ENCODE measurements around the gene LCOR. TPM values are rescaled to one million over a fixed set of nuclear protein-coding genes. Genes with fewer than 3 reads are reported as not detected.

The LCOR gene
- total and polyA plus RNA-seq, 2 experiments from 2014 or later: 26.1 to 48.7 TPM

DNA sequence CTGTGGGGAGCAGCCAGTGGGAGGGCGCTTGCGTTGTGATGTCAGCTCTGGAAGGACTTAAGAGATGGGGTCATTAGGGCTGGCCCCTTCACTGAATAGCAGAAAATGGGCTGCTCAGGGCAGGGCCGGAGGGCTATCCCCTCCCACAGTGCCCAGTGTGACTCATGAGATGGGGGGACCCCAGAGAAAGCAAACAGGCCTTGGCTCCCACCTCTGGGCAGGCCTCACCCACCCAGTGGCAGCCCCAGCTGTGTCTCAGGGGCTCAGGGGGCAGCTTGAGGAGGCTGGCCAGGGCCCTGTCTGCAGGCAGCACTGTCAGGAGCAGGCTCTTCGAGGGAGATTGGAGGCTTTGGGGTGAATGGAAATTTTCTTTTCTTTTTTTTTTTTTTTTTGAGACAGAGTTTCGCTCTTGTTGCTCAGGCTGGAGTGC lies 185.4 kb downstream of the LCOR start:
- H3K36me3 ChIP-seq (replicated peaks; ENCODE audit: insufficient read depth, low read depth): no peaks in the 10 kb centered on the region
- no peaks in the 10 kb centered on the region for H3K9me3 ChIP-seq (ENCODE audit: low read depth)
- WGBS (ENCODE audit: low lambda C conversion rate, missing lambda C conversion rate): 100% methylated on average over 3 of the region's 5 CpGs
- H2AFZ ChIP-seq: no peak overlapping the region
- H3K79me2 ChIP-seq: no peaks in the 10 kb centered on the region
- no peaks in the 10 kb centered on the region for H3K9me2 ChIP-seq (replicated peaks; ENCODE audit: insufficient read depth)
- no peak overlapping the region for H3K27ac ChIP-seq
- no peaks in the 10 kb centered on the region for H3K4me1 ChIP-seq (ENCODE audit: insufficient read depth)
- no peaks in the 10 kb centered on the region for H4K20me1 ChIP-seq (ENCODE audit: insufficient read depth, poor library complexity, severe bottlenecking)
- H3K27me3 ChIP-seq: no peaks in the 10 kb centered on the region
- H3K4me2 ChIP-seq: no peak overlapping the region
- H3K4me3 ChIP-seq: no peak overlapping the region
- no peak for TF ChIP-seq EZH2phosphoT487 (IDR thresholded peaks at IDR 0.05; ENCODE audit: low read depth, severe bottlenecking, unreplicated experiment)
- TF ChIP-seq, protein P1, sequence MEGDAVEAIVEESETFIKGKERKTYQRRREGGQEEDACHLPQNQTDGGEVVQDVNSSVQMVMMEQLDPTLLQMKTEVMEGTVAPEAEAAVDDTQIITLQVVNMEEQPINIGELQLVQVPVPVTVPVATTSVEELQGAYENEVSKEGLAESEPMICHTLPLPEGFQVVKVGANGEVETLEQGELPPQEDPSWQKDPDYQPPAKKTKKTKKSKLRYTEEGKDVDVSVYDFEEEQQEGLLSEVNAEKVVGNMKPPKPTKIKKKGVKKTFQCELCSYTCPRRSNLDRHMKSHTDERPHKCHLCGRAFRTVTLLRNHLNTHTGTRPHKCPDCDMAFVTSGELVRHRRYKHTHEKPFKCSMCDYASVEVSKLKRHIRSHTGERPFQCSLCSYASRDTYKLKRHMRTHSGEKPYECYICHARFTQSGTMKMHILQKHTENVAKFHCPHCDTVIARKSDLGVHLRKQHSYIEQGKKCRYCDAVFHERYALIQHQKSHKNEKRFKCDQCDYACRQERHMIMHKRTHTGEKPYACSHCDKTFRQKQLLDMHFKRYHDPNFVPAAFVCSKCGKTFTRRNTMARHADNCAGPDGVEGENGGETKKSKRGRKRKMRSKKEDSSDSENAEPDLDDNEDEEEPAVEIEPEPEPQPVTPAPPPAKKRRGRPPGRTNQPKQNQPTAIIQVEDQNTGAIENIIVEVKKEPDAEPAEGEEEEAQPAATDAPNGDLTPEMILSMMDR (IDR thresholded peaks at IDR 0.05; ENCODE audit: poor library complexity): no peak
- TF ChIP-seq EZH2 (IDR thresholded peaks at IDR 0.05; ENCODE audit: borderline replicate concordance): no peak
- DNase-seq (ENCODE audit: low spot score): no peak

DNA sequence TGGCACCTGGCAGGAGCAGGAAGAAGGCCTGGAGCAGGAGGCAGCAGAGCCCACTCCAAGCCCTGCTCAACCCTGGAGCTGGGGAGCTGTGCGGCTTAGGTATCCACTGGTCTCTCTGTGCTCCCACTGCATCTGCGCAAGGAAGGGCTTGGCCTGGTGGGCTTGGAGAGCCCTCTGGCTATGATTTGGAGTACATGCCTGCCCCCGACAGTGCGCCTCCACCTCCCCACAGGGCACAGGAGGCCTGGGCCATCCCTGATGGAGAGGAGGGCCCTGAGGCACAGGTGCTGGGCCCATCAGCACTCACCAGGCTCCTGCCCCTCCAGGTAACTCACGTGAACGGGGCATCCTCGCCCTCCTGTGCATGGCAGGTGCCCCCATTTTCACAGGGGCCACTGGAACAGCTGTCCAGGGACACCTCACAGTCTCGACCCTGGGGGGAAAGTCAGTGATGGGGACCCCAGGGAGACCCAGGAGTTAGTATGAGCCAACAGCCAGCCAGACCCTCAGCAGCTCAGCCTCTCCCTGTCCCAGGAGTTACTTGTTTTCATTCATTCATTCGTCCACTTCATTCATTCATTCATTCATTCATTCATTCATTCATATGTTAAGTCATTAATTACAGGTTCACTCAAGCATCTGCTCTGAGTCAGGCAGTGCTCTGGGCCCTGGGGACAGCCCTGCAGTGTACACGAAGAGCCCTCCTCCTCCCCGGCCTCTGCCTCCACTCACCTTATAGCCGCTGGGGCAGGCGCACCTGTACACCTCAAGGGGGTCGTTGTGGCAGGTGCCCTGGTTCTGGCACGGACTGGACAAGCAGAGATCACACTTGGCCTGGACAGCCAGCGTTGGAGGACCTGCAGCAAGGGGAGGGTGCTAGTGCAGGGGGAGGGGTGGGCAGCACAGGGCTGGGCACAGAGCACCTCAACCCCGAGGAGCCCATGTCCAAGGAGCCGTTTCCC lies 186.4 kb downstream of the LCOR start:
- 93% methylated on average over 18 of the region's 18 CpGs for WGBS (ENCODE audit: low lambda C conversion rate, missing lambda C conversion rate)
- no peaks in the 10 kb centered on the region for H3K36me3 ChIP-seq (replicated peaks; ENCODE audit: insufficient read depth, low read depth)

DNA sequence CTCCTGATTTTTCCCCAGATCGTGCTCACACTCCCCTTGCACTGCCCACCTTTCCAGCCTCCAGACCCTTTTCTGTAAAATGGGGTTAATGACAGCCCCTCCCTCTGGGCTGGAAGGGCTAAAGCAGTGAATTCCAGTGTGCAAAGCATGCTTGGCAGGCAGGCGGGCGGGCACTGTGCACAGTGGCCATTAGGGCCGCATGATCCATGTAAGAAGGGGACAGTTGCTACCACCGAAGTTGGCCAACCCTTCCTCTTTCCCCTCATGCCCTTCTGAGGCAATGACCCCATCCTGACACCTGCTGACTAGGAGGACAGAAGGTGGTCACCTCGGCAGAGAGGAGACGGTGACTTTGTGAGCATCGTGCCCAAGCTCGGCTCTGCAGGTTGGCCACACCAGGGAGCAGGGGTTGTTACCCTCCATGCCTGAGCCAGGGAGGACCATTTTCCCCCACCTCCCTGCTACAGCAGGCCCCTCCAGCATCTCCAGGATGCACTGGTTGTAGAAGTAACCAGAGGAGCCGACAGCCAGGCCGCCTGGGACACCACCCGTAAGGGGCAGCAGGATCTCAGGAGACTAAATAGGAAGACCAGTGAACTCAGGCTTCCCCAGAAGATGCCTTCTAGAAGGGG lies 187.2 kb downstream of the LCOR start:
- 96% methylated on average over 12 of the region's 12 CpGs for WGBS (ENCODE audit: low lambda C conversion rate, missing lambda C conversion rate)
- H3K9me2 ChIP-seq (replicated peaks; ENCODE audit: insufficient read depth): no peaks in the 10 kb centered on the region

More for the DNA sequence above, 186.4 kb downstream of the LCOR start:
- Histone ChIP-seq H3K4me1 (ENCODE audit: insufficient read depth) (no peaks in the 10 kb centered on the region), H2AFZ (no peak overlapping the region), H3K27me3 (no peaks in the 10 kb centered on the region), H3K79me2 (no peaks in the 10 kb centered on the region), H3K27ac (no peak overlapping the region), H3K4me3 (no peak overlapping the region), H3K9me2 (replicated peaks; ENCODE audit: insufficient read depth) (no peaks in the 10 kb centered on the region), H4K20me1 (ENCODE audit: insufficient read depth, poor library complexity, severe bottlenecking) (no peaks in the 10 kb centered on the region), H3K9me3 (ENCODE audit: low read depth) (no peaks in the 10 kb centered on the region), H3K4me2 (no peak overlapping the region)
- no peak for TF ChIP-seq EZH2phosphoT487 (IDR thresholded peaks at IDR 0.05; ENCODE audit: low read depth, severe bottlenecking, unreplicated experiment)
- TF ChIP-seq EZH2 (IDR thresholded peaks at IDR 0.05; ENCODE audit: borderline replicate concordance): no peak
- TF ChIP-seq, protein P1 (IDR thresholded peaks at IDR 0.05; ENCODE audit: poor library complexity): no peak
- no peak for DNase-seq (ENCODE audit: low spot score)

More for the DNA sequence above, 187.2 kb downstream of the LCOR start:
- TF ChIP-seq EZH2 (IDR thresholded peaks at IDR 0.05; ENCODE audit: borderline replicate concordance) (no peak), EZH2phosphoT487 (IDR thresholded peaks at IDR 0.05; ENCODE audit: low read depth, severe bottlenecking, unreplicated experiment) (no peak)
- TF ChIP-seq, protein P1 (IDR thresholded peaks at IDR 0.05; ENCODE audit: poor library complexity): no peak
- H4K20me1 ChIP-seq (ENCODE audit: insufficient read depth, poor library complexity, severe bottlenecking): no peaks in the 10 kb centered on the region
- H3K4me1 ChIP-seq (ENCODE audit: insufficient read depth): no peaks in the 10 kb centered on the region
- no peaks in the 10 kb centered on the region for H3K79me2 ChIP-seq
- no peak overlapping the region for H3K4me2 ChIP-seq
- DNase-seq (ENCODE audit: low spot score): no peak
- H3K4me3 ChIP-seq: no peak overlapping the region
- H3K9me3 ChIP-seq (ENCODE audit: low read depth): no peaks in the 10 kb centered on the region
- H3K27ac ChIP-seq: no peak overlapping the region
- H3K36me3 ChIP-seq (replicated peaks; ENCODE audit: insufficient read depth, low read depth): no peaks in the 10 kb centered on the region
- H2AFZ ChIP-seq: no peak overlapping the region
- H3K27me3 ChIP-seq: no peaks in the 10 kb centered on the region
